ENCODE results near the gene ARHGAP12.

Gene ARHGAP12

DNA sequence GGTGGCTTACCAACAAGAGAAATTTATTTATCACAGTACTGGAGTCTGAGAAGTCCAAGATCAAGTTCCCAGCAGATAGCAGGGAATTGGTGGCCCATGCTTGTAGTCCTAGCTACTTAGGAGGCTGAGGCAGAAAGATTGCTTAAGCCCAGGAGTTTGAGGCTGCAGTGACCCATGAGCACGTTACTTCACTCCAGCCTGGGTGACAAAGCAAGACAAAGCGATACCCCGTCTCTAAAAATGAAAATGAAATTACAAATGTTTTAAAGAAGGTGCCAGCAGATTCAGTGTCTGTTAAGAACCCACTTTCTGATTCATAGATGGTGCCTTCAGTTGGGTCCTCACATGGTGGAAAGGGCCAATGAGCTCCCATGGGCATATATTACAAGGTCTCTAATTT, 20.6 kb upstream of the ARHGAP12 start:
- no peak for DNase-seq (ENCODE audit: low spot score)

DNA sequence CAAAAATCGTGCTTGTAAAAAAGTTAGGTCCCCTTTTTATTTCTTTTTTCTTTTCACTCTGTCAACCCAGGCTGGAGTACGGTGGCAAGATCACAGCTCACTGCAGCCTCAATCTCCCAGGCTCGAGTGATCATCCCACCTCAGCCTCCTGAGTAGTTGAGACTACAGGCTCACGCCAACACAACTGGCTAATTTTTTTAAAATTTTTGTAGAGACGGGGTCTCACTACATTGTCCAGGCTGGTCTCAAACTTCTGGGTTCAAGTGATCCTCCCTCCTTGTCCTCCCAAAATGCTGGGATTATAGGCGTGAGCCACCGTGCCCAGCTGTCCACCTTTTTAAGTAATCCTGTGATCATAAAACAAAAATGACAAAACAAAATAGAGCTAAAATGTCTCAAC, 19.4 kb upstream of the ARHGAP12 start:
- no peak for DNase-seq (ENCODE audit: low spot score)

DNA sequence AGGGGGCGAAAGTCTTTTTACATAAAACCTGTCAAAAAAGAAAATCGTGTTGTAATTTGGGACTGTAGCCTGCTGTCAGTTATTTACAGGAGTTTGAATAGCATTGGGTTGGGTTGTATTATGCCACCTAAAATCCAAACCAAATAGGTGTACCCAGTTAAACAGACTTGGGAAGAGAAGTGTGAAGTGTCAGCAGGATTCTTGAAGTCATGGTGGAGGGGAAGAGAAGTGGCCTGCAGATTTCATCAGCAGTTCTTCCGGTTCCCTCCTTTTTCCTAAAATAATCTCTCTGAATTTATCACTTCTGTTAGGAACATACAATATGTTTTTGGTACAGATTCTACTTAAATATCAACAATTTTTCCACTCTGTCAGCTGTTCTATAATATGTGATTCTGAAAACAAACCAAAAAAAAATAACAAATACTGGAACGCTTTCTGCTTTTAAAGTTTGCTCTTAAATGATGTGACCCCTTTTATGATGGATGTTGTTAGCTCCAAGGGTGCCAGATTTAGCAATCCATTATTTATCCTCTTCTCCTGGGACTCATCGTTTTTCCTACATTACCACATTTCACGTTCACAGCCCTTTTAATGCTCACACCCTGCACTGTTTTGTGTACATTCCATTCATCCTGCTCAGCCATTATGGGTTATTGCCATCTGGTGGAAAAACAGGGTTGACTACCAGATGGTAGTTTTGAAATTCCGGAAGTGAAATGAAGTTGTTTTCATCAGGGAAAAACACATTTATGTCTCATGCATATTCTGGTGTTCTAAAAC, 18.7 kb upstream of the ARHGAP12 start:
- DNase-seq (ENCODE audit: low spot score), result peak; percentile 25

DNA sequence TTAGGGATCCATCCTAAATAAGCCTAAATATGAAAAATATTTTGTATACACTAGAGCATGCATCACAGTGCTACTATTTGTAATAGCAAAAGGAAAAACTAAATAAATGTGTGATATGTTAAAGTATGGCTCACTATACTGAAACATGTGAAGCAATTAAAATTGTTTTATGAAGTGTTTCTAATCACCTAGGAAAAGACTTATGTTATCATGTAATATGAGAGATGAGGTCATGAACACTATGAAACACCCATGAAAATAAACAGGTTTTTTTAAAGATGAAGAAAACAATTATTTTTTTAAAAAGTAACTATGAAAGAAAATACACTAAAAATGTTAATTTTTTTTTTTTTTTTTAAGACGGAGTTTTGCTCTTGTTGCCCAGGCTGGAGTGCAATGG, 16.8 kb upstream of the ARHGAP12 start:
- no peak for DNase-seq (ENCODE audit: low spot score)

DNA sequence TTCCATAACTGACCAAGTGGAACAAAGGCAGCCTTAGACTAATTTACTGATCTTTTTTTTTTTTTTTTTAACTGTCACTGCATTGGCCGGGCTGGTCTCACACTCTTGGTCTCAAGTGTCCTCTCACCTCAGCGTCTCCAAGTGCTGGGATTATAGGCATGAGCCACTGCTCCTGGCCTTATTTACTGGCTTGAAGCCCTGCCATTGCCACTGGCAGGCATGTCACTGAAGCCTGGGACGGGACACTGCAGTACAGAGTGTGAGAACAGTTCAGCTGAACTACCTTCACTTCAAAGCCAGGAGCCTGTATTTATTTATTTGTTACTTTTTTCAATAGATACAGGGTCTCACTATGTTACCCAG, 15.4 kb upstream of the ARHGAP12 start:
- no peak for DNase-seq (ENCODE audit: low spot score)

DNA sequence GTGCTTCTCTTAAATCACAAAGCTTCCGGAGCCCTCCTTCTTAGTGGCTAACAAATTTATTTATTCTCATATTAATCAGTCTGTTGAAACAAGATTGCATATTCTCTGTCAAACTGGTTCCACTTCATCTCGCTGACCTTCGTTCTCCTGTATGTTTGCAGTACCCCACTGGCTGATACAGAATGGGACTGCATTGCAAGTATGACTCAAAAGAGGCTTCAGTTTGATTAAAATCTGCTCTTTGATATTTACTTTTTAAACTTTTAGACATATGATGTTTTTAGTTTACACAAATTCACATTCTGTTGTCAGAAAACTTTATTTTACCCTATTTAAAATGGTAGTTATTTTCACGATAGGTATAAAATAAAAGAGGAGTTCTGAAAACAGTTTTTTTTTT, 14.3 kb upstream of the ARHGAP12 start:
- no peak for DNase-seq (ENCODE audit: low spot score)

DNA sequence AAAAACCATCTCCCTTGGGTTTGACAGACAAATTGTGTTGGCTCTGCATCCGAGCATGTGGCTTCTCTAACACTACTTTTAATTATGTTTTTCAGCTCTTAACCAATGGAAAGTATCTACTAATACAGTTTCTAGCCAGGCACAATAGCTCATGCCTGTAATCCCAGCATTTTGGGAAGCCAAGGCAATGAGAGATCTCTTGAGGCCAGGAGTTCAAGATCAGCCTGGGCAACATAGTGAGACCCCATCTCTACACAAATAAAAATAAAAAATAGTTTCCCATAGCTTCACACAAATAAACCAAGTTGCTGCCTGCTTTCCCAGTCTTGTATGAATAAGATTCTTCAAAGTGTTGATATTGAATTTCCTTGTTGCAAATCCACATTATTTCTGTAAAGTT, 13.8 kb upstream of the ARHGAP12 start:
- DNase-seq (ENCODE audit: low spot score), result no peak

DNA sequence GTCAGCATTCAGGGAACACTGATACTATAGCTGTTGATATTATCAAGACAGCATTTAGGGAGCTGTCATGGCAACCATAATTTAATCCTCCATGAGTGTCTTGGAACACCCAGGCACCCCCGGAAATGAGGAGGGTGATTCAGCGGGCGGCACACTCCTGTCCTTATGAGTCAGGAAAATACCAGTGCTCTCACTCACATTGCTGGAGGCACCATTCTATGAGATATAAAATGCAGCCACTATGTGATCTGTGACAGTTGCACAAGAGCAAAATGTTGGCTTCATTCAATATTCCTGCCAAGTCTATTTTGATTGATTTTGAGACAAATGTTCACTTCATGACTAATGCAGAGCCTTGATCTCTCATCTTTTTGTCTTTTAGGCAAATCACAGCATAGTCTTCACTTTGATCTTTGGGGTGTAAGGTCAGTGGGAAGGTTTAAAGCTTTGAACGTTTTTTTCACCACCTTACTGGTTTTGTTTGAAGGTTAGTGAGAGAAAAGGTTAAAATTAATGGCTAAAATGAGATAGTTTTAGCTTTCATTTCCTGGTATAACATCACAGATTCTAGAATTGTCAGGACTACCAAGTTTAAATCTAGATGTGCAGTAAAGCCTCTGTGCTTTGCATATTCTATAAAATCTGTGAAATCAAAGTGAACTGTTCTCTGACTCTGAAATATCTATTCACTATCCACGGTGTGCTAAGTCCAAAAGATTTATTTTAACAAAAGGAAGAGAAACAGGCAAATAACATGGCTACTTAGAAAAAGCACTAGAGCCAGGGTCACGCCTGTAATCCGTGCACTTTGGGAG, 12.4 kb upstream of the ARHGAP12 start:
- no peak for DNase-seq (ENCODE audit: low spot score)

DNA sequence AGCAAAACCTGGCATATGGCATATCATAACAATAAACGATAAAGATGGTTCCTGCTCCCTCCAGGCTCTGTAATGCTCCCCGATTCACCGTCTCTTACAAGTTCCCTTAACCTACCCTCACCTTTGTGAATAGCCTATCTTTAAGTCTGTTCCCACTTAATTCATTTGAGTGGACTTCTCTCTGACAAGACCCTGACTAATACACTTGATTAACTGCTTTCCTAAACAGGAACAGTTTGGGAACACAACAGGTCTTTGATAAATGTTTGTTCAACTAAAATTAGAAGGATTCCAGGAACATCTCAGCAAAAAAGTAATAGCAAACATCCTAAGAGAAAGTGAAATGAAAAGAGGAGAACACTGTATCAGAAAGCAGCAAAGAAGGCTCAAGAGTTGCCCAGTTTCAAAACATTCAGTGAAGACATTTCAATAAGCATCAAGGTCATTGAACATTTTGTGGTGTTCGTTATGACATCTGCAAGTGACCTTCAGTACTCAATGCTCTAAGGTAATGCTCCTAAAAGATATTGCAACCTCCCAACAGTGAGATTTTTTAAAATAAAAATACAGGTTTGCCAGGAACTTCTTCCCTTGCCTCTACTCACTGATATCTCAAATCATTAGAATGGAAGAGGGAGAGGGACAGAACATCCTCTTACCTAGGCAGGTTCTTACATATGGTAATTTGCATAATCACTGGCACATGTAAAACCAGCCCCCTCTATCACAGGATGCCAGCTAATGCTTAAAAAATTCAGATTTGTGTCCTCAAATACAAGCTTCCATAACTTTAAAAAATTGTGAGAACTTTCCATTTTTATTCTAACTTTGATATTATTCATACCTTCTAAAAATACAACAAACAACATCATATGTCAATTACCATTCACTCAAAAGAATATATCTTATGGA, 11.4 kb upstream of the ARHGAP12 start:
- DNase-seq (ENCODE audit: low spot score), result no peak

DNA sequence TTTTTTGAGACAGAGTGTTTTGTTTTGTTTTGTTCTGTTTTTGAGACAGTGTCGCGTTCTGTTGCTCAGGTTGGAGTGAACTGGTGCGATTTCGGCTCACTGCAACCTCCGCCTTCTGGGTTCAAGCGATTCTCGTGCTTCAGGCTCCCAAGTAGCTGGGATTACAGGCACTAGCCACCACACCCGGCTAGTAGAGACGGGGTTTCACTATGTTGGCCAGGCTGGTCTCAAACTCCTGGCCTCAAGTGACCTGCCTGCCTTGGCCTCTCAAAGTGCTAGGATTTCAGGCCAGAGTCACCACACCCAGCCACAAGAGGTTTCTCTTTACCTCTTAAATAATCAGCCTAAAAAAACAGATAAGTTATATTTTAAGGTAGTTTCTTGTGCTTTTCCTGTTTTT, 8.7 kb upstream of the ARHGAP12 start:
- DNase-seq (ENCODE audit: low spot score), result no peak

DNA sequence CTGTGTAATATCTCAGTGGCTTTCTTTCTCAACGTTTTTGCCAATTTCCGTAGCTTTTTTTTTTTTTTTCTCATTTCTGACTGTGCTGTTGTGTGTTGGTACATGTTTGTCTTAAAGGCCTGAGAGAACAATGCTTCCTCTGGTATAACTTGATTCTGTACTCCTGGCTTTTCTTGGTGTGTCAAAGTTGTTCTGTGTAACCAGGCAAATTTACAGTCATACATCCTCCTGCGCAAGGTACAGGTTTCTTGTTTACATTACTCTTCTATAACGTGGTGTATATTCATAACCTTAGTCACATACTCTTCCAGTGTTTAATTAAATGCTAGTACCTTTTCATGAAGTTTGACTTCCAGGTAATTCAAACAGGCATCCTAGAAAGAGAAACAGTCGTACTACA, 8.3 kb upstream of the ARHGAP12 start:
- no peak for DNase-seq (ENCODE audit: low spot score)

DNA sequence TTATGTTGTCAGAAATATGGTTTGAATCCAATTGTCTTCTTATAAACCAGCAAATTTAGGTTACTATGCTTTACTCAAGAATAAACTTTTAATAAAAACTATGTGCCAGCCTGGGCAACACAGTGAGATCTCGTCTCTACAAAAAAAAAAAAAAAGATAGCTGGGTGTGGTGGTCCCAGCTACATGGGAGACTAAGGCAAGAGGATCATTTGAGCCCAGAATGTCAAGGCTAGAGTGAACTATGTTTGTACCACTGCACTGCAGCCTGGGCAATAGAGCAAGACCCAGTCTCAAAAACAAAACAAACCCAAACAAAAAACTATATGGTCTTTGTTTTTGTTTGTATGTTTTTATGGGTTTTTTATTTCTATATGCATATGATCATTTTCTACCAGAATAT, 7.5 kb upstream of the ARHGAP12 start:
- DNase-seq (ENCODE audit: low spot score), result no peak

DNA sequence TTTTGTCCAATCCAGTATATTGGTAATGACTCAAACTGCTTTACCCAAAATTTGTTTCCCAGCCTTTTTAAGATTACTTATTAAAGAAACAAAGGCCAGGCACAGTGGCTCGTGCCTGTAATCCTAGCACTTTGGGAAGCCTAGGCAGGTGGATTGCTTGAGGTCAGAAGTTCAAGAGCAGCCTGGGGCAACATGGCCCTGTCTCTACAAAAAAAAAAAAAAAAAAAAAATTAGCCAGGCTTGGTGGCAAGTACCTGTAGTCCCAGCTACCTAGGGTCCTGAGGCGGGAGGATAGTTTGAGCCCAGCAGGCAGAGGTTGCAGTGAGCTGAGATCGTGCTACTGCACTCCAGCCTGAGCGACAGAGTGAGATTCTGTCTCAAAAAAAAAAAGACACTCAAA, 7.0 kb upstream of the ARHGAP12 start:
- no peak for DNase-seq (ENCODE audit: low spot score)

DNA sequence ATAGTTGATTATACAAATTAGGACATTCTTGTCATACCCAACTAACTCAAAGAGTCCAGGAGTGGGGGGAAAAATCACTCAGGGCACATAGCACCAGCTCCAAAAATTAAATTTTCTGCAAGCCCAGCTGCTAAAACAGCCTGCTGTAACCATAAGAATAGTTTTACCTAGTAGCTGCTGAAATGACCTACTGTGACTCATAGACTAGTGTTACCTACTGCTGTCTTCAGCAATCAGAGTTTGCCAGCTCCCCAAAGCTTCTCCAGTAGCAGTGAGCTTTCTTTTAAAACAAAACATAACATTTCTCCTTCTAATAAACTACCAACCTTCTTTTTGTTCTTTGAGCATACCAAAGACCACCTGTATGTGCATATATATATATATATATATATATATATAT, 4.2 kb upstream of the ARHGAP12 start:
- no peak for DNase-seq (ENCODE audit: low spot score)

DNA sequence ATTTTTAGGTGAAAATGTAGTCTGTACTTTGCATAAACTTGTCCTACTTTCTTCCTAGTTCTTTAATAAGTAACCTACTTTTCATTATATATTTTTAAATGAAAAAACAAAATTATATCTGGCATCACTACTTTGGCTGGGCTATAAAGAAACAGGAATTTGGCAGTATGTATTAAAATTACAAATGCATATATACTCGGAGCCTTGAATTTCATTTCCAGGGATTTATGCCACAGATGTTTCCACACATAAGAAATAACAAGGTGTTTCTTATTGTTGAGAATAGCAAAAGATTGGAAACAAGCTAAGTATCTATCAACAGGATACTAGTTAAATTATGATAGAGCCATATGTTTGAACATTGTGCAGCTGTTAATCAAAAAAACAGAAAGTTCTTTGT, 2.2 kb upstream of the ARHGAP12 start:
- no peak for DNase-seq (ENCODE audit: low spot score)

DNA sequence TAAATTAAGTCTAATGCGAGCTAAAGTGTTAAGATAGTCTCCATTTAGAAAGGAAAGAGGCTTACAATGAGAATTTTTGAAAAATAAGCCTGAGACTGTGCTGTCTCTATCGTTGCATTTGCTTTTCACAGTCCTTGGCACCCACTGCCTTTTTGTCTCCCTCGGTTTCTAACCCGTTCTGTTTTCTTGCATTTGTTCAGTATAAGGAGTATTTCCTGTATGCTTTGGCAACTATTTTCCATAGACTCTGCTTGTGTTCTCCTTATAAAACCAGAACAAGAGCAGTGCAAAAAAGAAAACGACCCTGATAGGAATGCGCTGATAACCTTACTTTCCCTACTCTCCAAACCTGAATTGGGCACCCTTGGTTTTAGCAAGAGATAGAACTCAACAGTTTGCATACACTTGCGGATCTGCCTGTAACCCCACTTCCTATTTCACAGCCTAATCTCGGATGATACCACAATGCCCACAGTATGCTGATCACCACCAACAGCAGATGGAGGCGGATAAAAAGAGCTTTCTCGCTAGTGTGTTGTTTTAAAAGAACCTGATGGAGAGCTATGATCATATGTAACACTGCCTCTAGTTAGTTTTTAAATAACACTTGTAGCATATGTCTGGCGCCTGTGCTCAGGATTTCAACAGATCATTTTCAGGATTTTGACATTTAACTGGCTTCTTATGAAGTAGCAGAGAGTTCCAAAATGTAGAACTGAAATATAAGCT, 1.6 kb upstream of the ARHGAP12 start:
- DNase-seq (ENCODE audit: low spot score), result peak; percentile 42

DNA sequence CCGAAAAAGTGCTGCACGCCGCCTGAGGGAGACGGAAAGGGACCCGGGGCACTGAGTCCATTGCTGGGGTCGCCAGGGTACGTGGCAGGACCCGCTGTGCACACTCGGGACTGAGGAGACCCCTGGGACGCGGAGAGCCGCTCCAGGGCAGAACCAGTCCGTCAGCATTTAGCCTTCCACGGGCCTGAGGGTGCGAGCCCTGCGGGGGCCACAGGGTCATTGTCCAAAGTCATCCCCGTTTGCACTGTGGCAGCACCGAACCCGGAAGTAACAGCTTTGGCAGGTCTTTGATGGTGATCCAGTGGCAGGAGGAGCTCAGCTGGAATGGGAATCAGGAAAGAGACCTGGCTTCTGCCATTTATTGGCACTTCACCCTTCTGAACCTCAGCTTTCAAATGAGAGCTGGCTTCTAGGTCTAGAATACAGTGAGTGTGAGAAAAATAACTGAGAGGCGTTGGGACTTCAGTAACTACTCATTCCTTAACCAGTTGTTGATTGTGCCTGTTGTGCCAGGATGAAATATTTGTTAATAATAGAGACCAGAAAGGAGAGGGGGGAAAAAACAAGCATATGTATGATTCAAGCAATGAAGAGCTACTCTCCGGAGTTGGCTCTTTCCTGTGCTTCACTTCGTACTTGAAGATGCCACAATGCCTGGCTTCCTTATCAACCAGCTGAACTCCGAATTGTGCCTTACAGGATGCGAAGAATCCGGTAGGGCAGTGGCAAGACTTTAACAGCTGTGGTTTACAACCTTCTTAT, 811 bp upstream of the ARHGAP12 start:
- peak; percentile 66 for DNase-seq (ENCODE audit: low spot score)

DNA sequence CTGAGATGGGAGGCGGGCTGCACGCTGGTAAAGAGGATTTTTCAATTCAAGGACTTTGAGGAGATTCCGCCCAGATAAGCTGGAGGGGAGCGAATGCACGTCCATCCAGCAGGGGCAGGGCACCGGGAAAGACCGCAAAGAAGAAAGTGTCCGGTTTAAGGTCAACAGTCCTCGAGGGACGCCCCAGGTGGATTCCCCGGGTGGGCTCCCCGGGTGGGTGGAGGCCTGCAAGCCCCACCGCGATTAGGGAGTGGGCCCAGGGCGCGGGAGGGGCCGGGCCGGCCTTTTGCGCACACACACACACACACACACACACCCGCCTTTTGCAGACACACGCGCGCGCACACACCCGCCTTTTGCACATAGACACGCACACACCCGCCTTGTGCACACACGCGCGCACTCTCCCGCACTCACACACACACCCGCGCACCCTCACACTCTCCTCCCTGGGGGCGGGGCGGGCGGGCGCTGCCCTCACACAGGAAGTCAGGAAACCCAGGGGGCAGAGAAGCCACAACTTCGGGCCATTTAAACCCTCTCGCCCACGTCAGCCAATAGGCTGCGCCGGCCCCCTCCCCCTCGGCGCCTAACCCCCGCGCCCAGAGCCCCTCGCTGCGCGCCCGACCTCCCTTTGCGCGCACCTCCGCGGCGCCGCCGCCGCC, 615 bp downstream of the ARHGAP12 start:
- peak; percentile 44 for DNase-seq (ENCODE audit: low spot score)

DNA sequence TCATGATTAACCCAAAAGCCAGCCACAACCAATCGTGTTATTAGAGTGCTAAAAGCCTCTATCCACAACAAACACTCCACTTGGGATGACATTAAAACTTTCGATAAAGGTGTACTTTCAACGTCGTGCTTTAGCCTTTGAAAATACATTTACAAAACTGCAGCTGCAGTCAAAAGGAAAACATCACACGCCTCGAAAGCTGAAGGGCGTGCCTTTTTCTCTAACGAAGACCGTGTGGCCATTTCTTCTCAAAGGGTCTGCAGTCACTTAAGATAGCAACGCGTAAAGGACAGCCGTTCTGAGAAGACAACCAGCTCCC, 1.1 kb downstream of the ARHGAP12 start:
- DNase-seq (ENCODE audit: low spot score), result peak; percentile 59

DNA sequence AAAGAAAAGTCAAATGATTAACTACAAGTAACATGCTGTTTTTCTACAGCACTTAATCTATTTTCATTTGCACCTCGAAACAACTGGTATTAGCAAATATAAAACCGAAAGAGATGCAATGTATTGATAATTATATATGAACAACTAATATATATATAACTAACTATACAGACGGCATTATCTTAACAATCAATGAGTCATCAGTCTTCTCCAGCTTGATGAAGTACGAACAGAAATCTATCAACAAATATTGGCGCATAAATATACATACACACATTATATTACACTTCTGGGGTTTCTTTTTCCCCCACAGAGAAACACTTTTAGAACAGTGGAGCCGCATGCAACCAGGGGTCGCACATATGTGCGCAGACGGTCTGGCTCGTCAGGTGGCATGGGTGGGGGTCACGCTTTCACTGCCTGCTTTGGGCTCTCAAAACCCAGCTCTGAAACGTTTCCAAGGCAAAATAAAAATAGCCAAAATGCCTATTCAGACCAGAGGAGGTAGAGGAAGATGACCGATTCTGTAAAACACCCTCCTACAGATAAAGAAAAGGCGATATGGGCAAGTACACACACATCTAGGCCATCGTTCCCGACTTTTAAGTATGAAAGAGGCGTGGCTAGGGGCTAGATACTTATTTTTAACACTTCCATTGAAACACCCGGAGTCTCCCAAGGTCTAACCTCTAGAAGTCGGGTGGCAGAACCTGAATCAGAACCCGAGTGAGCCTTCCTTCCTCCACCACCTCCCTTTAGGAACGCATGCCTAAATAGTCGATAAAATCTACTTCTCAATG, 1.7 kb downstream of the ARHGAP12 start:
- peak; percentile 23 for DNase-seq (ENCODE audit: low spot score)
